ENCODE measurements around the gene GNG12.

Gene GNG12

DNA sequence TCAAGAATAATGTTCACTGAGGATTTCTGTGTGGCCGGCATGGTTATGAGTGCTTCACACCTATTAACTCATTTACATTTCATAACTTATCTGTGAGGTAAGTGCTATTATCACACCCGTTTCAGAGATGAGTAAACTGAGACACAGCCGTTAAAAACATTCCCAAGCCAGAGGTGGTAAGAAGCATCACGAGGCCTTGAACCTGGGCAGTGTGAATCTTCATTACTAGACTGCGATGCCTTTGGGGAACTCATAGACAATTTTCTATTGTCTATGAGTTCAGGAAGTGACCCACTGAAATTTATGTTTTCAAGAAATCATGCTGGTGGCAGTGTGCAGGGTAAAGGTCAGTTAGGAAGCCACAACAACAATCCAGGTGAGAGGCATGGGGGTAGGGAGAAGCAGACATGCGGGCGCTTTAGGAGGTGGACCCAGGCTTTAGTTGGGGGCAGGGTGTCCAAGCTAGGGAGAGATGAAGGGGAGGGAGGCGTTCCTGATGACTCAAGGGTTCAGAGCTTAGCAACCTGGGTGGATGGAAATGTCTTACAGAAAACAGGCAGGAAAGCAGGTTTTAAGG is 14.5 kb downstream of the GNG12 start:
- no peak for DNase-seq (ENCODE audit: low spot score)
- in situ Hi-C loops (cut with MboI; ENCODE audit: low pct_unique_long_range_greater_than_20kb, low sequenced_read_pairs, unreplicated experiment): no loop called here
- TF ChIP-seq, protein P1, sequence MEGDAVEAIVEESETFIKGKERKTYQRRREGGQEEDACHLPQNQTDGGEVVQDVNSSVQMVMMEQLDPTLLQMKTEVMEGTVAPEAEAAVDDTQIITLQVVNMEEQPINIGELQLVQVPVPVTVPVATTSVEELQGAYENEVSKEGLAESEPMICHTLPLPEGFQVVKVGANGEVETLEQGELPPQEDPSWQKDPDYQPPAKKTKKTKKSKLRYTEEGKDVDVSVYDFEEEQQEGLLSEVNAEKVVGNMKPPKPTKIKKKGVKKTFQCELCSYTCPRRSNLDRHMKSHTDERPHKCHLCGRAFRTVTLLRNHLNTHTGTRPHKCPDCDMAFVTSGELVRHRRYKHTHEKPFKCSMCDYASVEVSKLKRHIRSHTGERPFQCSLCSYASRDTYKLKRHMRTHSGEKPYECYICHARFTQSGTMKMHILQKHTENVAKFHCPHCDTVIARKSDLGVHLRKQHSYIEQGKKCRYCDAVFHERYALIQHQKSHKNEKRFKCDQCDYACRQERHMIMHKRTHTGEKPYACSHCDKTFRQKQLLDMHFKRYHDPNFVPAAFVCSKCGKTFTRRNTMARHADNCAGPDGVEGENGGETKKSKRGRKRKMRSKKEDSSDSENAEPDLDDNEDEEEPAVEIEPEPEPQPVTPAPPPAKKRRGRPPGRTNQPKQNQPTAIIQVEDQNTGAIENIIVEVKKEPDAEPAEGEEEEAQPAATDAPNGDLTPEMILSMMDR (IDR thresholded peaks at IDR 0.05; ENCODE audit: extremely low read depth, insufficient read depth, missing control alignments): no peak

GRCh38 chr1:67818162-67818561 is 15.1 kb downstream of the GNG12 start:
- DNase-seq (ENCODE audit: low spot score): no peak
- TF ChIP-seq, protein P1 (IDR thresholded peaks at IDR 0.05; ENCODE audit: extremely low read depth, insufficient read depth, missing control alignments): no peak
- in situ Hi-C loops (cut with MboI; ENCODE audit: low pct_unique_long_range_greater_than_20kb, low sequenced_read_pairs, unreplicated experiment): no loop called here

DNA sequence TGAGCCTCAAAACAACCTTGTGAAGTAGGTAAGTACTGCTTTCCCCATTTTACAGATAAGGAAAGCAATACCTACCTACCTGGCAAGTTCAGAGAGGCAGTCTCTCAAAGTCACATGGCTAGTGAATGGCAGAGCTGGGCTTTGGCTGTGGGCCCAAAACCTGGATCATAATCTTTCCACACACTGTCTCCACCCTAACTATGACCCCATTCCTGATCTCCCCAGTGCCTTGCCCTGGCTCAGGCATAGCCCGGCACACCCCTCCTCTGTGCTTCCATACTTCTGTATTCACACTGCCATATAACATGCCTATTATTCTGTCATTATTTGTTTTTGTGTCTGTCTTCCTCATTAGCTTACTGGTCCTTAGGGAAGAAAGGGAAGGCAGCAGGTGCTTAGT is 15.9 kb downstream of the GNG12 start:
- no peak for DNase-seq (ENCODE audit: low spot score)
- in situ Hi-C loops (cut with MboI; ENCODE audit: low pct_unique_long_range_greater_than_20kb, low sequenced_read_pairs, unreplicated experiment): no loop called here
- TF ChIP-seq, protein P1 (IDR thresholded peaks at IDR 0.05; ENCODE audit: extremely low read depth, insufficient read depth, missing control alignments): no peak

GRCh38 chr1:67816506-67816905 is 16.8 kb downstream of the GNG12 start:
- in situ Hi-C loops (cut with MboI; ENCODE audit: low pct_unique_long_range_greater_than_20kb, low sequenced_read_pairs, unreplicated experiment): no loop called here
- TF ChIP-seq, protein P1 (IDR thresholded peaks at IDR 0.05; ENCODE audit: extremely low read depth, insufficient read depth, missing control alignments): no peak
- DNase-seq (ENCODE audit: low spot score): no peak

- in situ Hi-C loops (cut with MboI; ENCODE audit: low pct_unique_long_range_greater_than_20kb, low sequenced_read_pairs, unreplicated experiment): no loop called here
- DNase-seq (ENCODE audit: low spot score): no peak
- TF ChIP-seq, protein P1 (IDR thresholded peaks at IDR 0.05; ENCODE audit: extremely low read depth, insufficient read depth, missing control alignments): no peak
Observed at GRCh38 chr1:67816095-67816475, 17.2 kb downstream of the GNG12 start.

GRCh38 chr1:67815303-67816094 is 17.8 kb downstream of the GNG12 start:
- in situ Hi-C loops (cut with MboI; ENCODE audit: low pct_unique_long_range_greater_than_20kb, low sequenced_read_pairs, unreplicated experiment): no loop called here
- DNase-seq (ENCODE audit: low spot score): no peak
- TF ChIP-seq, protein P1 (IDR thresholded peaks at IDR 0.05; ENCODE audit: extremely low read depth, insufficient read depth, missing control alignments): no peak

Measured in GM13977 (cell line).